NOMO-1 (cell line): ENCODE measurements around the gene MAPKAP1.

Experiments
- DNase-seq, 2 experiments: peaks; one replicate each; lab custom pipeline; 2025; ENCODE audit not compliant: unreplicated experiment in 2 of 2; lab: John Stamatoyannopoulos, UW

MAPKAP1 gene

GRCh38 chr9:125519734-125520133, 187.3 kb downstream of the MAPKAP1 start:
- DNase-seq: no peak

- no peak for DNase-seq
Measured at GRCh38 chr9:125517577-125517976, 189.4 kb downstream of the MAPKAP1 start.

GRCh38 chr9:125515983-125516940, 190.7 kb downstream of the MAPKAP1 start:
- DNase-seq: no peak

GRCh38 chr9:125515281-125515680, 191.7 kb downstream of the MAPKAP1 start:
- no peak for DNase-seq

GRCh38 chr9:125514468-125514867, 192.5 kb downstream of the MAPKAP1 start:
- DNase-seq: no peak

GRCh38 chr9:125513668-125514413, 193.2 kb downstream of the MAPKAP1 start:
- no peak for DNase-seq

GRCh38 chr9:125513303-125513667, 193.7 kb downstream of the MAPKAP1 start:
- DNase-seq: no peak

GRCh38 chr9:125511789-125512660, 195.0 kb downstream of the MAPKAP1 start:
- no peak for DNase-seq

- no peak for DNase-seq
Measured at GRCh38 chr9:125510980-125511379, 196.0 kb downstream of the MAPKAP1 start.

GRCh38 chr9:125509476-125509875, 197.5 kb downstream of the MAPKAP1 start:
- DNase-seq: no peak

GRCh38 chr9:125508249-125508648, 198.8 kb downstream of the MAPKAP1 start:
- DNase-seq: no peak

GRCh38 chr9:125507226-125507625, 199.8 kb downstream of the MAPKAP1 start:
- DNase-seq: no peak

GRCh38 chr9:125505988-125506438, 201.0 kb downstream of the MAPKAP1 start:
- DNase-seq: no peak

GRCh38 chr9:125504616-125505015, 202.4 kb downstream of the MAPKAP1 start:
- no peak for DNase-seq

- no peak for DNase-seq
Measured at GRCh38 chr9:125497906-125498305, 209.1 kb downstream of the MAPKAP1 start.

GRCh38 chr9:125497478-125497877, 209.5 kb downstream of the MAPKAP1 start:
- no peak for DNase-seq

GRCh38 chr9:125496313-125496834, 210.6 kb downstream of the MAPKAP1 start:
- no peak for DNase-seq

- no peak for DNase-seq
Measured at GRCh38 chr9:125495172-125496119, 211.6 kb downstream of the MAPKAP1 start.

- no peak for DNase-seq
Measured at GRCh38 chr9:125494653-125494915, 212.4 kb downstream of the MAPKAP1 start.
